Activated naive CD4-positive, alpha-beta T cell treated with anti-CD3 and anti-CD28 coated beads, Interleukin-2, amount 50 U/mL, for 24 hours (primary cell): ENCODE measurements around the gene PCED1A.

Source experiments
- H3K27ac Mint-ChIP-seq: one replicate; pipeline ENCODE4 v1.8.0; 2021; ENCODE audit warnings: mild to moderate bottlenecking, mixed read lengths
- H3K27me3 Mint-ChIP-seq: one replicate; pipeline ENCODE4 v1.8.0; 2021; ENCODE audit warnings: mixed read lengths
- H3K36me3 Mint-ChIP-seq: one replicate; pipeline ENCODE4 v1.8.0; 2021; ENCODE audit warnings: mixed read lengths
- H3K4me1 Mint-ChIP-seq: one replicate; pipeline ENCODE4 v1.8.0; 2021; ENCODE audit warnings: mixed read lengths
- H3K4me3 Mint-ChIP-seq: one replicate; pipeline ENCODE4 v1.8.0; 2021; ENCODE audit warnings: mild to moderate bottlenecking, mixed read lengths
- H3K9me3 Mint-ChIP-seq: one replicate; pipeline ENCODE4 v1.8.0; 2021; ENCODE audit warnings: mixed read lengths

Gene PCED1A

GRCh38 chr20:2871661-2872458, 31.4 kb upstream of the PCED1A start:
- no peaks in the 10 kb centered on the region for H3K9me3 Mint-ChIP-seq
- H3K4me1 Mint-ChIP-seq = peaks cover 62% of the 10 kb centered on the region
- H3K4me3 Mint-ChIP-seq = peak overlapping the region; percentile 94
- H3K27me3 Mint-ChIP-seq = no peaks in the 10 kb centered on the region
- H3K36me3 Mint-ChIP-seq = peaks cover 3% of the 10 kb centered on the region
- H3K27ac Mint-ChIP-seq = peak overlapping the region; percentile 4

- Mint-ChIP-seq H3K4me1 (peaks cover 59% of the 10 kb centered on the region), H3K27me3 (no peaks in the 10 kb centered on the region), H3K4me3 (peak overlapping the region; percentile 45), H3K27ac (no peak overlapping the region), H3K36me3 (no peaks in the 10 kb centered on the region), H3K9me3 (no peaks in the 10 kb centered on the region)
Measured at GRCh38 chr20:2871111-2871465, 30.6 kb upstream of the PCED1A start.

GRCh38 chr20:2869381-2869780, 28.9 kb upstream of the PCED1A start:
- Mint-ChIP-seq H3K27me3 (no peaks in the 10 kb centered on the region), H3K27ac (no peak overlapping the region), H3K9me3 (no peaks in the 10 kb centered on the region), H3K4me3 (no peak overlapping the region), H3K36me3 (no peaks in the 10 kb centered on the region), H3K4me1 (peaks cover 54% of the 10 kb centered on the region)

GRCh38 chr20:2867081-2867864, 26.8 kb upstream of the PCED1A start:
- no peaks in the 10 kb centered on the region for H3K9me3 Mint-ChIP-seq
- no peaks in the 10 kb centered on the region for H3K27me3 Mint-ChIP-seq
- peaks cover 53% of the 10 kb centered on the region for H3K4me1 Mint-ChIP-seq
- H3K36me3 Mint-ChIP-seq = no peaks in the 10 kb centered on the region
- H3K4me3 Mint-ChIP-seq = no peak overlapping the region
- no peak overlapping the region for H3K27ac Mint-ChIP-seq

- H3K4me3 Mint-ChIP-seq = no peak overlapping the region
- H3K27me3 Mint-ChIP-seq = no peaks in the 10 kb centered on the region
- H3K4me1 Mint-ChIP-seq = peaks cover 47% of the 10 kb centered on the region
- no peaks in the 10 kb centered on the region for H3K9me3 Mint-ChIP-seq
- no peak overlapping the region for H3K27ac Mint-ChIP-seq
- H3K36me3 Mint-ChIP-seq = peaks cover 2% of the 10 kb centered on the region
Measured at GRCh38 chr20:2866236-2866635, 25.8 kb upstream of the PCED1A start.

GRCh38 chr20:2865630-2866029, 25.2 kb upstream of the PCED1A start:
- Mint-ChIP-seq H3K4me1 (peaks cover 41% of the 10 kb centered on the region), H3K4me3 (no peak overlapping the region), H3K36me3 (peaks cover 2% of the 10 kb centered on the region), H3K27ac (no peak overlapping the region), H3K9me3 (no peaks in the 10 kb centered on the region), H3K27me3 (no peaks in the 10 kb centered on the region)

GRCh38 chr20:2865101-2865500, 24.6 kb upstream of the PCED1A start:
- no peak overlapping the region for H3K4me3 Mint-ChIP-seq
- H3K4me1 Mint-ChIP-seq = peaks cover 37% of the 10 kb centered on the region
- H3K27ac Mint-ChIP-seq = peak overlapping the region; percentile 19
- peaks cover 2% of the 10 kb centered on the region for H3K36me3 Mint-ChIP-seq
- H3K9me3 Mint-ChIP-seq = no peaks in the 10 kb centered on the region
- no peaks in the 10 kb centered on the region for H3K27me3 Mint-ChIP-seq

GRCh38 chr20:2864626-2865025, 24.2 kb upstream of the PCED1A start:
- Mint-ChIP-seq H3K27ac (no peak overlapping the region), H3K9me3 (no peaks in the 10 kb centered on the region), H3K4me1 (peaks cover 37% of the 10 kb centered on the region), H3K36me3 (peaks cover 2% of the 10 kb centered on the region), H3K27me3 (no peaks in the 10 kb centered on the region), H3K4me3 (no peak overlapping the region)

- H3K4me1 Mint-ChIP-seq = no peaks in the 10 kb centered on the region
- H3K27ac Mint-ChIP-seq = no peak overlapping the region
- peaks cover 2% of the 10 kb centered on the region for H3K36me3 Mint-ChIP-seq
- H3K9me3 Mint-ChIP-seq = no peaks in the 10 kb centered on the region
- H3K27me3 Mint-ChIP-seq = no peaks in the 10 kb centered on the region
- H3K4me3 Mint-ChIP-seq = no peak overlapping the region
Measured at GRCh38 chr20:2859330-2860121, 19.1 kb upstream of the PCED1A start.

GRCh38 chr20:2858591-2858990, 18.1 kb upstream of the PCED1A start:
- Mint-ChIP-seq H3K4me1 (no peaks in the 10 kb centered on the region), H3K27ac (no peak overlapping the region), H3K4me3 (no peak overlapping the region), H3K36me3 (peaks cover 2% of the 10 kb centered on the region), H3K9me3 (no peaks in the 10 kb centered on the region), H3K27me3 (no peaks in the 10 kb centered on the region)

GRCh38 chr20:2851086-2851485, 10.6 kb upstream of the PCED1A start:
- Mint-ChIP-seq H3K36me3 (peaks cover 3% of the 10 kb centered on the region), H3K27me3 (no peaks in the 10 kb centered on the region), H3K4me3 (no peak overlapping the region), H3K9me3 (no peaks in the 10 kb centered on the region), H3K27ac (no peak overlapping the region), H3K4me1 (peaks cover 19% of the 10 kb centered on the region)

GRCh38 chr20:2849529-2849928, 9.1 kb upstream of the PCED1A start:
- Mint-ChIP-seq H3K9me3 (no peaks in the 10 kb centered on the region), H3K27ac (no peak overlapping the region), H3K4me3 (no peak overlapping the region), H3K4me1 (peaks cover 30% of the 10 kb centered on the region), H3K27me3 (no peaks in the 10 kb centered on the region), H3K36me3 (peaks cover 3% of the 10 kb centered on the region)

GRCh38 chr20:2847802-2848201, 7.3 kb upstream of the PCED1A start:
- Mint-ChIP-seq H3K27ac (no peak overlapping the region), H3K4me3 (no peak overlapping the region), H3K36me3 (peaks cover 4% of the 10 kb centered on the region), H3K27me3 (no peaks in the 10 kb centered on the region), H3K9me3 (no peaks in the 10 kb centered on the region), H3K4me1 (peaks cover 43% of the 10 kb centered on the region)

GRCh38 chr20:2846698-2847097, 6.2 kb upstream of the PCED1A start:
- no peak overlapping the region for H3K4me3 Mint-ChIP-seq
- no peak overlapping the region for H3K27ac Mint-ChIP-seq
- peaks cover 4% of the 10 kb centered on the region for H3K36me3 Mint-ChIP-seq
- no peaks in the 10 kb centered on the region for H3K9me3 Mint-ChIP-seq
- H3K4me1 Mint-ChIP-seq = peaks cover 35% of the 10 kb centered on the region
- H3K27me3 Mint-ChIP-seq = no peaks in the 10 kb centered on the region

- peaks cover 4% of the 10 kb centered on the region for H3K36me3 Mint-ChIP-seq
- no peak overlapping the region for H3K27ac Mint-ChIP-seq
- no peaks in the 10 kb centered on the region for H3K27me3 Mint-ChIP-seq
- no peak overlapping the region for H3K4me3 Mint-ChIP-seq
- no peaks in the 10 kb centered on the region for H3K9me3 Mint-ChIP-seq
- peaks cover 37% of the 10 kb centered on the region for H3K4me1 Mint-ChIP-seq
Measured at GRCh38 chr20:2845607-2846006, 5.2 kb upstream of the PCED1A start.
